IMR-90 (cell line): Measurements from ENCODE around the gene FALEC. TPM values are rescaled to one million over a fixed set of nuclear protein-coding genes. Genes with fewer than 3 reads are reported as not detected.

ENCODE experiments used
- BHLHE40 ChIP-seq: fragments of 150-350 bp; IDR thresholded peaks from 2 replicates; pipeline ENCODE4 v1.6.1; 2016; ENCODE audit warnings: mild to moderate bottlenecking, low read depth, low read length
- CHD1 ChIP-seq: IDR thresholded peaks from 2 replicates; pipeline ENCODE4 v1.6.1; 2012; ENCODE audit warnings: low read depth, low read length, improper control_type of control experiment
- RFX5 ChIP-seq: IDR thresholded peaks from 2 replicates; pipeline ENCODE4 v1.8.0; 2012; ENCODE audit warnings: low read depth, mild to moderate bottlenecking, low read length, moderate library complexity
- SMC3 ChIP-seq: fragments of 150-350 bp; IDR thresholded peaks from 2 replicates; pipeline ENCODE4 v1.6.1; 2016; ENCODE audit warnings: low read depth, mild to moderate bottlenecking, antibody characterized with exemption, low read length, moderate library complexity
- polyA plus RNA-seq, 3 experiments: library from polyadenylated mRNA; depleted of rRNA; stranded (reverse); fragments of >200 nt; gene quantifications; 2 replicates each; pipeline ENCODE4 v1.2.3, GENCODE V29; 2012; ENCODE audit warnings: low replicate concordance in 1 of 3
- total RNA-seq: library from RNA; depleted of rRNA; stranded (reverse); fragments of >200 nt; gene quantifications from 2 replicates; pipeline ENCODE4 v1.2.3, GENCODE V29; 2012

The FALEC gene
- total and polyA plus RNA-seq, 2 of the 4 experiments (the other 2 are of a cell fraction): not detected

- TF ChIP-seq RFX5 (no peak), SMC3 (peak; percentile 33; the same call in 1 of the 2 replicates), CHD1 (peak; percentile 52), BHLHE40 (peak; percentile 29; the same call in 1 of the 2 replicates)
Measured at GRCh38 chr1:150579110-150579944, 63.8 kb downstream of the FALEC start, which contains the start of gene MCL1 (continued).
